HepG2 (cell line): ENCODE data around the gene MAVS. TPM values are rescaled to one million over a fixed set of nuclear protein-coding genes. Genes with fewer than 3 reads are reported as not detected.
A peak's percentile ranks its signal among the peaks of the same experiment; 100 is the strongest.

Experiments
- AHDC1 ChIP-seq: sonication (generic); formaldehyde crosslinking; IDR thresholded peaks from 2 replicates; pipeline ENCODE4 v1.5.1; 2020; ENCODE audit warnings: mild to moderate bottlenecking, missing genetic modification reagents, borderline replicate concordance
- CAMTA2 ChIP-seq: sonication (generic); formaldehyde crosslinking; IDR thresholded peaks from 2 replicates; pipeline ENCODE4 v1.4.0; 2020; ENCODE audit warnings: mild to moderate bottlenecking, missing genetic modification reagents, borderline replicate concordance
- E2F1 ChIP-seq: sonication (generic); formaldehyde crosslinking; IDR thresholded peaks from 2 replicates; pipeline ENCODE4 v1.5.0; 2020; ENCODE audit warnings: missing genetic modification reagents
- FOSL1 ChIP-seq: sonication (generic); formaldehyde crosslinking; IDR thresholded peaks from 2 replicates; pipeline ENCODE4 v1.9.0; 2021; ENCODE audit warnings: missing genetic modification reagents, borderline replicate concordance
- HMGA1 ChIP-seq: sonication (generic); formaldehyde crosslinking; conservative IDR thresholded peaks from 2 replicates; pipeline ENCODE4 v1.4.0; 2020; ENCODE audit warnings: missing genetic modification reagents
- HNRNPL ChIP-seq: fragments of 200-400 bp; formaldehyde crosslinking; IDR thresholded peaks from 2 replicates; pipeline ENCODE4 v1.6.1; 2017; ENCODE audit warnings: mild to moderate bottlenecking, low read depth, low read length
- NCOR1 ChIP-seq: fragments of 200-600 bp; sonication (generic); IDR thresholded peaks from 2 replicates; pipeline ENCODE4 v1.7.0; 2017; ENCODE audit warnings: antibody characterized with exemption, low read length, borderline replicate concordance
- NFE2 ChIP-seq: sonication (generic); formaldehyde crosslinking; IDR thresholded peaks from 2 replicates; pipeline ENCODE4 v1.4.0; 2020; ENCODE audit warnings: missing genetic modification reagents
- SNAI1 ChIP-seq: sonication (generic); formaldehyde crosslinking; IDR thresholded peaks from 2 replicates; pipeline ENCODE4 v1.5.0; 2020; ENCODE audit warnings: mild to moderate bottlenecking, missing genetic modification reagents, borderline replicate concordance
- ZNF512B ChIP-seq: sonication (generic); formaldehyde crosslinking; IDR thresholded peaks from 2 replicates; pipeline ENCODE4 v1.5.1; 2020; ENCODE audit warnings: missing genetic modification reagents, mild to moderate bottlenecking, borderline replicate concordance
- ZNF782 ChIP-seq: sonication (generic); formaldehyde crosslinking; IDR thresholded peaks from 2 replicates; pipeline ENCODE4 v1.4.0; 2020; ENCODE audit warnings: missing genetic modification reagents, mild to moderate bottlenecking, borderline replicate concordance
- ZSCAN21 ChIP-seq: sonication (generic); formaldehyde crosslinking; IDR thresholded peaks from 2 replicates; pipeline ENCODE4 v1.8.0; 2022; ENCODE audit warnings: mild to moderate bottlenecking, missing genetic modification reagents, moderate library complexity, borderline replicate concordance
- ZUFSP ChIP-seq: sonication (generic); formaldehyde crosslinking; IDR thresholded peaks from 2 replicates; pipeline ENCODE4 v1.9.0; 2021; ENCODE audit warnings: missing genetic modification reagents, mild to moderate bottlenecking, borderline replicate concordance
- polyA plus RNA-seq, 8 experiments: library from polyadenylated mRNA; depleted of rRNA in 3 of 8; stranded (reverse) in 7 of 8; unstranded in 1 of 8; fragments of >200 nt; fragmentation: Illumina TruSeq in 4 of 8; extraction: Trizol in 4 of 8; gene quantifications; 2 replicates each; pipeline versions ENCODE4 v1.2.1 to v1.2.3, GENCODE V29; 2011 to 2016; ENCODE audit warnings: low read depth in 4 of 8, missing spikeins in 1 of 8, mixed read lengths in 1 of 8; ENCODE audit not compliant: insufficient read depth in 1 of 8
- total RNA-seq, 5 experiments: library from RNA; depleted of rRNA; stranded (reverse); fragments of >200 nt; fragmentation: Illumina TruSeq; extraction: Trizol; gene quantifications; 2 replicates each; pipeline ENCODE4 v1.2.3, GENCODE V29; 2016; ENCODE audit warnings: low read depth in 1 of 5

Gene MAVS
- total and polyA plus RNA-seq, 2 of the 13 experiments (the other 11 are each of a cell fraction or from before 2014, with no cell fraction given), result 27.3 to 36.6 TPM

- no peak for TF ChIP-seq ZSCAN21 (CRISPR knock-in tag)
- TF ChIP-seq ZNF782, result no peak
- TF ChIP-seq ZNF512B (CRISPR knock-in tag), result no peak
- TF ChIP-seq SNAI1 (CRISPR knock-in tag), result no peak
- TF ChIP-seq FOSL1 (CRISPR knock-in tag), result peak; percentile 41; the same call in 1 of the 2 replicates
- TF ChIP-seq NFE2 (CRISPR knock-in tag), result peak; percentile 92
- TF ChIP-seq HNRNPL, result no peak
- TF ChIP-seq AHDC1 (CRISPR knock-in tag), result no peak
- no peak for TF ChIP-seq CAMTA2
- TF ChIP-seq NCOR1, result no peak
- TF ChIP-seq HMGA1 (CRISPR knock-in tag), result no peak
- no peak for TF ChIP-seq ZUFSP (CRISPR knock-in tag)
- TF ChIP-seq E2F1, result no peak
- TF ChIP-seq, all 625 proteins: peak for 62
These were observed 3.1 kb upstream of the MAVS start (continued) for GRCh38 chr20:3843490-3843889.
